ENCODE data around the gene WASF2.

GRCh38 chr1:27428316-27429028, 61.5 kb downstream of the WASF2 start:
- TF ChIP-seq EGR1 (IDR thresholded peaks at IDR 0.05) (no peak), EP300 (IDR thresholded peaks at IDR 0.05; ENCODE audit: borderline replicate concordance) (no peak), NFIC (IDR thresholded peaks at IDR 0.05) (no peak), TAF1 (IDR thresholded peaks at IDR 0.05; ENCODE audit: low read depth) (no peak), RAD21 (IDR thresholded peaks at IDR 0.05; ENCODE audit: low read depth) (no peak), MAX (IDR thresholded peaks at IDR 0.05) (no peak), CEBPB (IDR thresholded peaks at IDR 0.05) (no peak), USF1 (IDR thresholded peaks at IDR 0.05) (no peak), TEAD4 (IDR thresholded peaks at IDR 0.05) (no peak)

All from Ishikawa (cell line).